Stimulated activated CD8-positive, alpha-beta memory T cell treated with anti-CD3 and anti-CD28 coated beads, Interleukin-12 subunit alpha, Interleukin-12 subunit beta, amount 100 ng/mL, for 24 hours (primary cell): ENCODE measurements around the gene MAP7.
"Not testable (repeated sequence)": the region's sequence is repeated elsewhere in the genome, so short reads cannot be mapped to it uniquely, and the experiment has no call there.

Source experiments
- DNase-seq: peaks from one replicate; pipeline ENCODE4 v3.0.0-alpha.2; 2020; ENCODE audit errors: extremely low read depth

The MAP7 gene

DNA sequence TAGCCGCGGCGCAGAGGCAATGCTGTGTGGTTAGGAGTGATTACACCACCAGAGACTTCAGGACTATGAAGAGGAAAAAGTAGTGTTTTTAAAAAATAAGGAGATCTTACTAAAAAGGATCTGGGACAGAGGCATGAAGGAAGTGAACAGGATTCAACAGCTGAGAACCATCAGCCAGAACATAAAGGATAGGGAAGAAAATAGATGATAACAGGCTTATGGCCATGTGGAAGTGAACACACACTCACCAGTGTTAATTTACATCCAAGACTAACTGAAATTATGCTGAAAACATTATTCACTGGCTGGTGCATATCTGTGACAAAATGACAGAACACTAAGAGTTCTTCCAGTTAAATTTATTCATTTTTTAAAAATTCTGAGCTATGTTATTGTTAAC lies 213.1 kb downstream of the MAP7 start:
- DNase-seq, result no peak

DNA sequence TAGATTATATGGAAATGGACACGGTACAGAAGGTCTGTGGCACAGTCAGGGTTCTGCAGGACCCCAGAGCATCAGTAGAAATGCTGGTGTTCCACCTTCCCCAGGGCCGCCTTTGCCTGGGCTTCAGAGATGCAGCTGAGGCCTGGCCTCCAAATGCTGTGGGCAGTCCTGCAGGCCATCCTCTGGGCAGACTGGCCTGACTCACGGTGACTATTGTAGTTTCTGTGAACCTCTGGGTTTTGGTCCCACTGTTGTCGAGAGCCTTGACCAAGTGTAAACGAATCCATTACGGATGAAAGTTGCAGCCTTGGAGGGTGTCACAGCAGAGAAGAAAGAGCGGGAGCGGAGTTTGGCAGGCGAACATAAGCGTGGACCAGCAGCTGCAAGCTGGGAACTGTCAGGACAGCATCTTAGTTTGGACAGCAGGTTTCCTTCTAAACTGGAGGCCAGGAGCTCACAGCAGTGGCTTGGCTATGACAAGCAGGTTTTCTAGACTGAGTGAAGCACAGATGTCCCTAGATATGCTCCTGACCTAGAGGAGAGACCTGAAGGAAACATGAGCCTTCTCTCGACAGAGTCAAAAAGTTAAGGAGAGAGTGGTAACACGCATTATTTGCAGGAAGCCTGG lies 214.4 kb downstream of the MAP7 start:
- DNase-seq, result no peak

DNA sequence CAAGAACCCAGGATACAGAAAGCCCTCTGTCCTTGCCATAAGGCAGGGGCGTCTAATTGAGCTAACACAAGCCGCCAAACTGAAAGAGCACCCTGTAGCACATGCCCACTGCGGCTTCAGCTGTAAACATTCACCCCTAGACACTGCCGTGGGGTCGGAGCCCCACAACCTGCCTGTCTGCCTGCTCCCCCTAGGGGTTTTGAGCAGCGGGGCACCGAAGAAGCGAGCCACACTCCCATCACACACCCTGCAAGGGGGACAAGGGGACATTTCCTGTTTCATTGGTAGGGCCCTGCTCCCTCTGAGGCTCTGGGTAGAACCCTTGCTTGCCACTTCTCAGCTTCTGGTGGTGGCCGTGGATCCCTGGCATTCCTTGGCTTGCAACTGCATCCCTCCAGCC lies 215.4 kb downstream of the MAP7 start:
- DNase-seq, result no peak

DNA sequence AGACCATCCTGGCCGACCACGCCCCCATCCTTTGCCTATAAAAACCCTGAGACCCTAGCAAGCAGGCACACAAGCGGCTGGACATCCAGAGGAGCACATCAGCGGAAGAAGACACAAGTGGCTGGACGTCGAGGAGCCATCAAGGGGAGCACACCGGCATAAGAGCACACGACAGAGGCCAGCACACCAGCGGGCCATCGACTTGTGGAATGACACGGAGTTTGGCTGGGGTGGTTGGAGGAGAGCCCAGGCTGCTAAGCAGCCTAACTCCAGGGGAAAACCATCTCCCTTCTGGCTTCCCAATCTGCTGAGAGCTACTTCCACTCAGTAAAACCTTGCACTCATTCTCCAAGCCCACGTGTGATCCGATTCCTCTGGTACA lies 215.8 kb downstream of the MAP7 start:
- DNase-seq, result no peak

DNA sequence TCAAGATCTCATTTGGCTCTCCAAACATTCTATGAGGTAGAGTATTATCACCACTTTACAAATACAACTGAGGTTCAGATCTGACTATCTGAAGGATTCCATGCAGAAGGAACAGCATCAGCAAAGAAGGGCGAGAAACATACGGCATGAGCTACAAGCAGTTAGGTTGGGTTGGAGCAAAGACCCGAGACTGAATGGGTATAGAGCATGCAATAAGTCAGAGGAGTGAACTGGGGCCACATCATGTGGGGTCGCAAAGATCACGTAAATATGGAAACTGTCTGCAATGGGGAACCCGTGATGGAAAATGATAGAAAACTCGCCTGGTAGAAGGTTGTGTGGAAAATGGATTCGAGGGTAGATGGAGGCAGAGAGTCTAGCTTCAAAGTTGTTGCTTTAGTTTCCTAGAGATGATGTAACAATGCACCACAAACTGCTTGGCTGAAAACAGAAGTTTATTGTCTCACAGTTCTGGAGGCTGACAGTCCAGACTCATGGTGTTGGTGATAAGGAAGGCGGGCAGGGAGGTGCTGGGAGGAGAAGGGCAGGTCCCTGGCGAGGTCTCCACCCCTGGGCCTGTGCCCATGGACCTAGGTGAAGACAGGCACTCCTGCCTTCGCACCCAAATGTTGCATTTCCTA lies 216.3 kb downstream of the MAP7 start:
- no peak for DNase-seq

DNA sequence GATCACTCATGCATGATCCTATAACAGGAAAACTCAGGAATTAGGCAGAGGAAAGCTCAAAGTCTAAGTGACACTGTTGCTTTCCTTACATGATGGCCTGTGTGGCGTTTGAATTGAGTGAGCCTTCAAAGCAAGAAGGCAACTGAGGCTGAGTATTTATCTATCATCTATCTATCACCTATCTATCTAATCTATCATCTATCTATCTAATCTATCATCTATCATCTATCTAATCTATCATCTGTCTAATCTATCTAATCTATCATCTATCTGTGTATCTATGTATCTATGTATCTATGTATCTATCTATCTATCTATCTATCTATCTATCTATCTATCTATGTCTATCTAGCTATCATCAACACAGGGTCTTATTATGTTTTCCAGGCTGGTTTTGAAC lies 218.8 kb downstream of the MAP7 start:
- no peak for DNase-seq

DNA sequence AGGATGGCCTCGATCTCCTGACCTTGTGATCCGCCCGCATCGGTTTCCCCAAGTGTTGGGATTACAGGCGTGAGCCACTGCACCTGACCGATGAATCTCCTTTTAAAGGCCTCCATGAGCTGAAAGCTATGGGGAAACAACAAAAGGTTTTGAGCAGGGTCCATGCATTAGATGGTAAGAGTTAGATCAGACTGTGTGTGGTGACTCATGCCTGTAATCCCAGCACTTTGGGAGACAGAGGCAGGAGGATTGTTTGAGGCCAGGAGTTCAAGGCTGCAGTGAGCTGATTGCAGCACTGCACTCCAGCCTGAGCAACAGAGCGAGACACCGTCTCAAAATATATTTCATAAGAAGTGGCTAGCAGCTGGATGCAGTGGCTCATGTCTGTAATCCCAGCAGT lies 219.6 kb downstream of the MAP7 start:
- no peak for DNase-seq

DNA sequence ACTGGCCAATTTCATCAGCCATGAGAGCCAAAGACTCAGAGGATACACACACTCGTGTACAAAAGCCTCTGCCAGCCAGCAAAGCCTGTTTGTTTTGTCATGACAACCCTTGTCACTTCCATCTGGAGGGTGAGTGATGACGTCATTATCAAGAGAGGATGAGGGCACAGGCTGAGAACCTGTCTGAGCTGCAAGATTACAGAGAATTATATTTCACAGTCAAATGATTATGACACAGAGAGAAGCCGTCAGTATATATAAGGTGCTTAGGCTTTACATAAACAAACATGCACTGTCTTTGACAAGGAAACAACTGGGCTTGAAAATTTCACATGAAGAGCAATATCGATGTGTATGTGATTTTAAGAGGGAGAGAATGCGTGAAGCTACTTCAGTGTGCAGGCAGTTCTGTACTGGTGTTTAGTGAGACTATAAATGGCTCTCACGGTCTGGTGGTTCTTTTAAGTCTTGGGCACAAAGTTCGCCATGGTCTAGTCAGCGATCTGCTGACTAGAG lies 224.1 kb downstream of the MAP7 start:
- no peak for DNase-seq

DNA sequence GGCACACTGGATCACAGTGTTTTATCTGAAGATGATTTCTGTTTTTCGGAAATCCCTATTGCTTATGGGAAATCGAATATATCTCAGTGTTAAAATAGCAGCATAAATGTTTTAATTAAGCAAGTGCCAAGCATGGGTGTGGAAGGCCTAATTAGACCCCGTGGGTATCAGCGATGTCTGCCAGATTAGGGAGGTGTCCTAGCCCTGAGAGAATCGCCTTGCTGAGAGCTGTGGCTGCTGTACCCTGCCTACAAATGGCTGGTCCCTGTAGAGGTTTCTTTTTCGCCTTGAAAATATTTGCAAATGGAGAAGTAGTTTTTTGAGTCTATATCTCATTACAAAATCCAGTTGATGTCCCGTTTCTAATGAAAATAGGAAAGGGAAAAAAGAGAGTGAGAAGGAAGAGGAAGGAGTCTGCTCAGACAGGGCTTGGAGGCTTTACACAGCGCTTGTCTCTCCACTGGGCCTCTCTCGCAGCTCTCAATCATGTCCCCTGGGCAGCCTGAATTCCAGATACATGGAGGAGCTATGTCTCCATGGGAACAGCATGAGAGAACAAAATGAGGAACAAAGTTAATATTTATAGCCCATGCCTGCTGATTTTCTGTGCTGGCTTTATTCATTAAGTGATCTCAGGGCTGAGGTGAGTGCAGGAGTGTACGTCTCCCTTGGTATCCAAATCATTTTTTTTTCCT lies 225.4 kb downstream of the MAP7 start:
- DNase-seq, result no peak

DNA sequence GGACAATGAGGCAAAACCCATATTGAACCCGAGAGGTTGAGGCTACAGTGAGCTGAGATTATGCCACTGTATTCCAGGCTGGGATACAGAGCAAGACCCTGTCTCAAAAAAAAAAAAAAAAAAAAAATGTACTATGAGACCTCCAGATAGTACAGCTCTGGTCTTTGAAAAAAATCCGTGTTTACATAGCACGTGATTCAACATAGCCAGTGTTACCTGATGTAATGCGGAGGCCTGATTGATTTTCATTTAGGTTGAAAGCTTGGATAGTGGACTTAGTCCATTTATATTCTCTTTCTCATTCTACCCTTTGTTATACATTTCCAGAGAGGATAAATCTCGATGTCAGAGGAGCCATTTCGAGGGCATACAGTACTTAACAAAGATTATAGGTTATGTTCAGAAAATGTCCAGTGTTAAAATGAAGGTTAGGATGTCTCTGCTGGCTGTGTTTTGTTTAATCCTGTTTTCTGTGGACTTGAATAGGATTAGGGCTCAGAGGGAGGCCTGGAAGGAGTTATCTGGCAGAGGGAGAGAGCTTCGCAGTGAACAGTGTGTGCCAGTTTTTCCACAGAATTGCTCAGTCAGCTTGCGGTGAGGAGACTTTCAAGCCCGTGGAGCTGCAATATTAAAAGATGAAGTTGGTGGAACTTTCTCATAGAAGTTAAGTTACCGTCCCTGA lies 226.7 kb downstream of the MAP7 start:
- DNase-seq, result no peak

DNA sequence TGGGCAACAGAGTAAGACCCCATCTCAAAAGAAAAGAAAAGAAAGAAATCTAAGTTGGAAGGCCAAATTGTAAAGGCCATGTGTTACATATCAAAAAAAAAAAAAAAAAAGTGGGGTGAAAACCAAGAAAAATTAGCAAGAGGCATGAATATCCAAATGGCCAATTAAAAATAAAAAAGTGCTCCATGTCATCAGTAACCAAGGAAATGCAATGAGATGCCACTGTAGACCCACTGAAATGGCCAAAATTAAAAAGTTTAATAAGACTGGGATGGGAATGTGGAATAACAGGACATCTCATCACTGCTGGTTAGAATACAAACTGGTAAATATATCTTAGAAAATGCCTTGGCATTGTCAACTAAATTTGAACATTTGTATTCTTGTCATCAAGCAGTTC lies 230.5 kb downstream of the MAP7 start:
- DNase-seq, result no peak

DNA sequence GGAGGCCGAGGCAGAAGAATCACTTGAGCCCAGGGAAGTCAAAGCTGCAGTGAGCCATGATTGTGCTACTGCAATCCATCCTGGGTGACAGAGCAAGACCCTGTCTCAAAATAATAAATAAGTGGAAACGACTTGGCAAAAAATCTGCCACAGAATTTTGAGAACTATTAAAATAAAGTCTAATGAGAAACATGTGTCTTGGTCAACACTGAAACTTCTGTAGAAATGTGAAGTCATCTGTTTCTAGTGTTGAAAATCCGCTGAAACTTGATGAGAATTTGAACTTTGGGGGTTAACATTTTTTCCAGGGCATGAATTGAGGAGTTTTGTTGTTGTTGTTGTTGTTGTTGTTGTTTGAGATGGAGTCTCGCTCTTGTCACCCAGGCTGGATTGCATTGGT lies 231.5 kb downstream of the MAP7 start:
- no peak for DNase-seq

DNA sequence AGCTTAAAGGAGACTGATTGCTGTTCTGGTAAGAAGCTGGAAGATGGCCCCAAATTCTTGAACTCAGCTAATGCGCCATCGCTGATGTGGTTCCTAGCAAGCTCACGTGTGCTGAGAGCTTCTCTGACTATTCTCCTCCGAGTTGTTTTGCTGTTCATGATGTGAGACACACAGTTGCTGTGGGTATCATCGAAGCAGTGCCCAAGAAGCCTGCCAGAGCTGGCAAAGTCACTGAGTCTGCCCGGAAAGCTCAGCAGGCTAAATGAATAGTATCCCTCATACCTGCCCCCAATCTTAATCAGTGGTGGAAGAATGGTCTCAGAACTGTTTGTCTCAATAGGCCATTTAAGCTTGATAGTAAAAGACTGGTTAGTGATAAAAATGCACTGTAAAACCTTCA lies 232.3 kb downstream of the MAP7 start:
- no peak for DNase-seq

DNA sequence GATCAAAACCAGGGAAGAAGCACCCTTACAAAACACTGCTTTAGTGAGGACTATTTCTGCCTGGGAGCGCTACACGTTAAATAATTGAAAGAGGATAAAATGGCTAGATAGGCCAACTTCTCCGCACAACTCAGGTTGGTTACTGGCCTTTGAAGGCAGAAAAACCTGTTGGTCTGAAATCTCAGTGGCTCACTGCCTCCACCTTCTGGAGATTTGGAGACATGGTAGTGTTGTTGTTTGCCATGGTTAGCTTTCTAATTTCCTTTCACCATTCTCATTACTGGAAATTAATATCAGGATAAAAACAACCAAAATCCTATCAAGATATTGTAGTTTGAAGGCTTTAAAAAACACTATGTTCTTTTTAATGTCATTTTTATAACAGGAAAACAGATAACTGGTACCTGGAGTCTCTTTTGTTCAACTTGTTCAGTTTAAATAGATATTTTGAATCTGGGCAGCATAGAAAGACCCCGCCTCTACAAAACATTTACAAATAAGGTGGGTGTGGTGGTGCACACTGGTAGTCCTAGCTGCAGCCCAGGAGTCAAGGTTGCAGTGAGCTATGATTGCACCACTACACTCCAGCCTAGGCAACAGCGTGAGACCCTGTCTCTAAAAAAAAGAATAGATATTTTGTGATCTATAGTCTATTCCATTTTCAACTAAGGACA lies 233.1 kb downstream of the MAP7 start:
- peak; percentile 0 for DNase-seq

DNA sequence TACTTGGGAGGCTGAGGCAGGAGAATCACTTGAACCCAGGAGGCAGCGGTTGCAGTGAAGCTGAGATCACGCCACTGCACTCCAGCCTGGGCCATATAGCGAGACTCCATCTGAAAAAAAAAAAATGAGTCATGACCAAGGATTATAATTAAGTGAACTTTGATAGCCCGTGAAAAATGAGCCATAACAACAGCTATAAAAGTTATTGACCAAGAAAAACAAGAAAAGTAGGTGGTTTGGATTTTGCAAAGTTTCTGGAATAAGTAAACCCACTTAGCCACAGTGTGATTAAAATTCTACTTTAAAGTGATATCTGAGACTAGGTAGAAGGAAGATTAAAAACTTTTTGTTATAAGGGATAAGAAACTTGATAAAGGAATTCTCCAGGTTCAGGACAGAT lies 234.6 kb downstream of the MAP7 start:
- no peak for DNase-seq

DNA sequence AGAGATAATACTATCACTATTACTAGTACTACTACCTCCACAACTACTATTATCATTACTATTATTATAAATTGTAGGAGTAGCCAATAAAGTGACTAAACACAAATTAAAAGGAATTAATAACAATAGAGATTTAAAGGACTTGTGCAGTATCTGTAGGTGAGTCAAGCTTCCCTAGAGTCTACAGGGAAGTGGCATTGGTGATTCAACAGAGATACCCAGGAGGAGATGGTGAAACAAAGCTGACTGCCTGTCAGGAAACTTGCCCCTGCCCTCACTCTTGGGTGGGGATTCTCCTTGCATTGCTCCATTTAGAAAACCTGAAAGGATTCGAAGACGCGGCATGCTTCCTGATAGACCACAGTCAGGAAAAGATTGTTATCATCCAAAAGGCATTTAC lies 237.2 kb downstream of the MAP7 start:
- DNase-seq, result no peak

DNA sequence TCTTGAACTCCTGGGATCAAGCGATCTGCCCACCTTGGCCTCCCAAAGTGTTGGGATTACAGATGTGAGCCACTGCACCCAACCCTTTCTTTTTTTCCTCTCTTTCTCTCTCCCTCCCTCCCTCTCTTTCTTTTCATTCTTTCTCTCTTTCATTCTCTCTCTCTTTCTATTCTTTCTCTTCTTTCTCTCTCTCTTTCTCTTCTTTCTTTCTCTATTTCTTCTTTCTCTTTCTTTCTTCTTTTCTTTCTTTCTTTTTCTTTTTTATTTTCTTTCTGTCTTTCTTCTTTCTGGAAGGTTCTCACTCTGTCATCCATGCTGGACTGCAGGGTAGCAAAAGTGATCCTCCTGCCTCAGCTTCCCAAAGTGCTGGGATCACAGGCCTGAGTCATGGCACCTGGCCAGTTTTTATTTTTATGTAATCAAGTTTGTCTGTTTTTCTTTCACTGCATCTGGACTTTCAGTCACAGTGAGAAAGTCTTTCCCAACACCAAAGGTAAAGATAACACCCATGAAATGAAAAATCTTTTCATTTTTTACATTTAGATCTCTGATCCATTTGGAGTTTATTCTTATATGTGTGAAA lies 240.4 kb downstream of the MAP7 start:
- DNase-seq, result no peak

DNA sequence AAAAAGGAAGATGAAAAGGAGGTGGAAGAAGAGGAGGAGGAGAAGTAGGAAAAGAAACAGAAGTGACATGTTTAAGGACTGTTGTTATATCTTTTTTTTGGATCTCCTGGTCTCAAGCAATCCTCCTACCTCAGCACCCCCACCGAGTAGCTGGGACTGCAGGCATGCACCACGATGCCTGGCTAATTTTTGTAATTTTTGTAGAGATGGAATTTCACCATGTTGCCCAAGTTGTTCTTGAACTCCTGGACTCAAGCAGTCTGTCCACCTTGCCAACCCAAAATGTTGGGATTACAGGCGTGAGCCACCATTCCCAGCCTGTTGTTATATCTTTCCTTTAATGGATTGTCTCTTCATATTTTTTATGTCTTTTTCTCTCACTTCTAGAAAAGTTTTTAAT lies 241.1 kb downstream of the MAP7 start:
- DNase-seq, result no peak

DNA sequence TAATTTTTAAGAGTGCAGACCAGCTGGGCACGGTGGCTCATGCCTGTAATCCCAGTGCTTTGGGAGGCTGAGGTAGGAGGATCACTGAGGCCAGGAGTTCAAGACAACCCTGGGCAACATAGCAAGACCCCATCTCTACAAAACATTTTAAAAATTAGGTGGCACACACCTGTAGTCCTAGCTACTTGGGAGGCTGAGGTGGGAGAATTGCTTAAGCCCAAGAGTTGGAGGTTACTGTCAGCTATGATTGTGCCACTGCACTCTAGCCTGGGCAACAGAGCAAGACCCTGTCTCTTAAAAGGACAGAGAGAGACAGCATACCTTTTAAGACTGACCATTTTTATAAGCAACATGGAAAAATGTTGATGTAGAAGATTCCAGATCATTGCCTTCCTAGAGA lies 241.8 kb downstream of the MAP7 start:
- DNase-seq, result not testable (repeated sequence)

DNA sequence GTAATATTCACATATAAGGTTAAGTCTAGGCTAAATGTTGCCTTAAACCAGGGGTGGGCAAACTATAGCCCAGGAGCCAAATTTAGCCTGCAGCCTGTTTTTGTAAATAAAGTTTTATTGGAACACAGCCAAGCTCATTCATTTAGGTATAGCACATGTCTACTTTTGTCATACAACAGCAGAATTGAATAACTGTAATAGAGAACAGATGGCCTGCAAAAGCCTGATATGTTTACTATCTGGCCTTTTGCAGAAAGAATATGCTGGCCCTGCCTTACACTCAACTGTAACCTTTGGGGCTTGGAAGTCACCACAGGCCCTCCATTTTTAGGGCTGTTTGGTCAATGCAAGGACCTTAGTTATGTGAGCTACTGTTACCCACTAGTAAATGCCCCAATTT lies 242.9 kb downstream of the MAP7 start:
- DNase-seq, result no peak

DNA sequence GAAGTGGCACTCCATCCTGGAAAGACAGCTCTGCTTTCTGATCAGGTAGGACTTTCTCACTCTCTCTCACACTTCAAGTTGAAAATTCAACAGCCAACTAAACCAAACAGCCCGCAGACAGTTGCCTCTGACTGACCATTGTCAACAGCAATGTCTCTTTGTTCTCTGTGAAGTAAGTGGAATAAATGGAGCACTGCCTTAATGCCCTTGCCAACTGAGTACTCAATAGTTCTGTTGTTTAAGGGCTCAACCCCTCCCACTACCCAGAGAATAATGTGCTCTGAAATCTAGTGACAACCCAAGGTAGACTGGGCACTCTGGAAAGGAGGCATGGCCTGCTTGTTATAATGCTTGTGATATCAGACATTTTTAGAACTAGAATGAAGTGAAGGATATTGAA lies 243.8 kb downstream of the MAP7 start:
- no peak for DNase-seq

DNA sequence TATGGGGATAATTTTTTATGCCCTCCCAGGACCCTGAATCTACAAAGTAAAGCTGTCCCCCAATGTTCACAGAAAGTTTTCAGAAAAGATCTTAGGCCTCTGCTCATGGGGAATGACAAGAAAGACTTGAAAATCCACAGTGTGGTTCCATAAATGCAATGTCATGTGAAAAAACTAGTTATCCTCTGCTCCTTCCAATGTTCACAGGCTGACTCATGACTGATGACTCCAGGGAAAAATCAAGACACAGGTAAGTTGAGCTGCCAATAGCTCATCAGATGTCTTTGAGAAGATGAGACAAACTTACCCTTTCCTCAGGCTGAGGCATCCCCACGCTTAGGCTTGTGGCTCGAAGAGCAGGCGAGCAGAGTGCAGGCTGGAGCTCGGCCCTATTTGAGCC lies 245.8 kb downstream of the MAP7 start:
- no peak for DNase-seq
